H9 (cell line): ENCODE results near the gene PAPOLG. TPM values are rescaled to one million over a fixed set of nuclear protein-coding genes. Genes with fewer than 3 reads are reported as not detected.

ENCODE experiments used
- DNase-seq: peaks from one replicate; pipeline ENCODE4 v3.0.0-alpha.2; 2017
- H2AFZ ChIP-seq: one replicate; pipeline ENCODE4 v1.6.1; 2013; ENCODE audit warnings: mild to moderate bottlenecking, low read length, control low read depth, moderate library complexity
- H2AK5ac ChIP-seq: 2 replicates; pipeline ENCODE4 v1.6.1; 2013; ENCODE audit warnings: low read length, control low read depth, mixed read lengths; ENCODE audit not compliant: insufficient read length
- H2BK120ac ChIP-seq: one replicate; pipeline ENCODE4 v1.6.1; 2013; ENCODE audit warnings: low read depth, mild to moderate bottlenecking, low read length, control low read depth, inconsistent platforms; ENCODE audit not compliant: poor library complexity, severe bottlenecking
- H2BK12ac ChIP-seq: 2 replicates; pipeline ENCODE4 v1.6.1; 2013; ENCODE audit warnings: low read length, control low read depth, mixed read lengths, low read depth; ENCODE audit not compliant: insufficient read length
- H2BK15ac ChIP-seq: 2 replicates; pipeline ENCODE4 v1.6.1; 2013; ENCODE audit warnings: low read depth, low read length, control low read depth
- H2BK20ac ChIP-seq: one replicate; pipeline ENCODE4 v1.6.1; 2013; ENCODE audit warnings: low read depth, mild to moderate bottlenecking, low read length, control low read depth, inconsistent platforms; ENCODE audit not compliant: poor library complexity, severe bottlenecking
- H2BK5ac ChIP-seq: 2 replicates; pipeline ENCODE4 v1.6.1; 2013; ENCODE audit warnings: low read length, control low read depth, mixed read lengths; ENCODE audit not compliant: insufficient read length
- H3K14ac ChIP-seq: 2 replicates; pipeline ENCODE4 v1.6.1; 2013; ENCODE audit warnings: low read length, control low read depth; ENCODE audit not compliant: insufficient read depth
- H3K18ac ChIP-seq: 2 replicates; pipeline ENCODE4 v1.6.1; 2013; ENCODE audit warnings: low read depth, mild to moderate bottlenecking, mixed read lengths, low read length, control low read depth; ENCODE audit not compliant: insufficient read length
- H3K23ac ChIP-seq: 2 replicates; pipeline ENCODE4 v1.6.1; 2013; ENCODE audit warnings: low read length, control low read depth, mixed read lengths, low read depth; ENCODE audit not compliant: insufficient read length
- H3K23me2 ChIP-seq: 2 replicates; pipeline ENCODE4 v1.6.1; 2013; ENCODE audit warnings: low read depth, mild to moderate bottlenecking, mixed read lengths, low read length, control low read depth; ENCODE audit not compliant: insufficient read length, poor library complexity, severe bottlenecking
- H3K27ac ChIP-seq: 2 replicates; pipeline ENCODE4 v1.5.1; 2013; ENCODE audit warnings: low read length, control low read depth, mixed read lengths, low read depth; ENCODE audit not compliant: insufficient read length
- H3K27me3 ChIP-seq: 2 replicates; pipeline ENCODE4 v1.6.1; 2013; ENCODE audit warnings: low read length, control low read depth, inconsistent platforms; ENCODE audit not compliant: insufficient read depth
- H3K4ac ChIP-seq: 2 replicates; pipeline ENCODE4 v1.6.1; 2013; ENCODE audit warnings: low read depth, mild to moderate bottlenecking, control low read depth, inconsistent platforms, low read length, moderate library complexity
- H3K4me1 ChIP-seq: 2 replicates; pipeline ENCODE4 v1.6.1; 2013; ENCODE audit warnings: low read length, control low read depth, inconsistent platforms; ENCODE audit not compliant: insufficient read depth
- H3K4me2 ChIP-seq: 2 replicates; pipeline ENCODE4 v1.6.1; 2013; ENCODE audit warnings: low read length, control low read depth, mixed read lengths; ENCODE audit not compliant: insufficient read length, insufficient read depth
- H3K56ac ChIP-seq: 2 replicates; pipeline ENCODE4 v1.6.1; 2013; ENCODE audit warnings: low read depth, mild to moderate bottlenecking, mixed read lengths, low read length, control low read depth; ENCODE audit not compliant: insufficient read length
- H3K79me1 ChIP-seq: 2 replicates; pipeline ENCODE4 v1.6.1; 2013; ENCODE audit warnings: low read depth, mild to moderate bottlenecking, moderate library complexity, low read length, control low read depth, inconsistent platforms; ENCODE audit not compliant: insufficient read depth, poor library complexity, severe bottlenecking
- H3K79me2 ChIP-seq: 2 replicates; pipeline ENCODE4 v1.6.1; 2013; ENCODE audit warnings: low read length, control low read depth, inconsistent platforms; ENCODE audit not compliant: insufficient read depth
- H3K9ac ChIP-seq: 2 replicates; pipeline ENCODE4 v1.6.1; 2013; ENCODE audit warnings: low read length, control low read depth, mixed read lengths; ENCODE audit not compliant: insufficient read length; ENCODE audit errors: extremely low read depth
- H3K9me3 ChIP-seq: one replicate; pipeline ENCODE4 v1.6.1; 2013; ENCODE audit warnings: low read depth, low read length, inconsistent platforms; ENCODE audit not compliant: control insufficient read depth
- H3T11ph ChIP-seq: one replicate; pipeline ENCODE4 v1.6.1; 2013; ENCODE audit warnings: mild to moderate bottlenecking, low read length, control low read depth, inconsistent platforms
- H4K20me1 ChIP-seq: one replicate; pipeline ENCODE4 v1.6.1; 2013; ENCODE audit not compliant: control insufficient read depth, insufficient read length, insufficient read depth
- H4K5ac ChIP-seq: 2 replicates; pipeline ENCODE4 v1.6.1; 2013; ENCODE audit warnings: low read depth, mild to moderate bottlenecking, mixed read lengths, low read length, control low read depth; ENCODE audit not compliant: insufficient read length
- H4K8ac ChIP-seq: replicated peaks from 2 replicates; pipeline ENCODE4 v1.6.1; 2013; ENCODE audit warnings: low read length, control low read depth, mixed read lengths, low read depth; ENCODE audit not compliant: insufficient read length
- H4K91ac ChIP-seq: 2 replicates; pipeline ENCODE4 v1.6.1; 2013; ENCODE audit warnings: low read depth, mild to moderate bottlenecking, moderate library complexity, mixed read lengths, low read length, control low read depth; ENCODE audit not compliant: insufficient read length
- H3K27ac Mint-ChIP-seq, 3 experiments: 2 replicates in 2 of 3; 3 replicates in 1 of 3; pipeline ENCODE4 v1.8.0; 2020 to 2021; ENCODE audit warnings: mixed read lengths in 3 of 3, mild to moderate bottlenecking in 1 of 3, moderate library complexity in 1 of 3
- H3K27me3 Mint-ChIP-seq: 2 replicates; pipeline ENCODE4 v1.8.0; 2021; ENCODE audit warnings: low read depth, mild to moderate bottlenecking, moderate library complexity, mixed read lengths
- H3K36me3 Mint-ChIP-seq, 3 experiments: 2 replicates in 2 of 3; 3 replicates in 1 of 3; pipeline ENCODE4 v1.8.0; 2020 to 2021; ENCODE audit warnings: low read depth in 3 of 3, mixed read lengths in 3 of 3; ENCODE audit not compliant: insufficient read depth in 1 of 3
- H3K4me1 Mint-ChIP-seq, 2 experiments: 2 replicates each; pipeline ENCODE4 v1.8.0; 2020; ENCODE audit warnings: mixed read lengths in 2 of 2
- H3K4me3 Mint-ChIP-seq, 2 experiments: 2 replicates in 1 of 2; 3 replicates in 1 of 2; pipeline ENCODE4 v1.8.0; 2020 to 2021; ENCODE audit warnings: mild to moderate bottlenecking in 2 of 2, mixed read lengths in 2 of 2, moderate library complexity in 1 of 2
- H3K9me3 Mint-ChIP-seq, 2 experiments: 2 replicates in 1 of 2; 3 replicates in 1 of 2; pipeline ENCODE4 v1.8.0; 2020; ENCODE audit warnings: mild to moderate bottlenecking in 2 of 2, mixed read lengths in 2 of 2, moderate library complexity in 1 of 2
- CTCF ChIP-seq: fragments of 200-600 bp; sonication (generic); conservative IDR thresholded peaks from 3 replicates; pipeline ENCODE4 v1.8.0; 2021; ENCODE audit warnings: antibody characterized with exemption, mild to moderate bottlenecking
- WGBS: extraction: QIAGEN DNeasy Blood & Tissue Kit; methylation state at CpG from one replicate; pipeline ENCODE4 v1.1.7; 2013; ENCODE audit warnings: missing lambda C conversion rate, low lambda C conversion rate, mixed read lengths; ENCODE audit not compliant: insufficient read length; ENCODE audit errors: extremely low coverage; 5-methylcytosine and 5-hydroxymethylcytosine counted together
- total RNA-seq: library from RNA; stranded (reverse); gene quantifications from 2 replicates; pipeline ENCODE4 v1.2.1, GENCODE V29; 2021

Gene PAPOLG
- total RNA-seq, 1 experiment from 2014 or later = 19.2 TPM

DNA sequence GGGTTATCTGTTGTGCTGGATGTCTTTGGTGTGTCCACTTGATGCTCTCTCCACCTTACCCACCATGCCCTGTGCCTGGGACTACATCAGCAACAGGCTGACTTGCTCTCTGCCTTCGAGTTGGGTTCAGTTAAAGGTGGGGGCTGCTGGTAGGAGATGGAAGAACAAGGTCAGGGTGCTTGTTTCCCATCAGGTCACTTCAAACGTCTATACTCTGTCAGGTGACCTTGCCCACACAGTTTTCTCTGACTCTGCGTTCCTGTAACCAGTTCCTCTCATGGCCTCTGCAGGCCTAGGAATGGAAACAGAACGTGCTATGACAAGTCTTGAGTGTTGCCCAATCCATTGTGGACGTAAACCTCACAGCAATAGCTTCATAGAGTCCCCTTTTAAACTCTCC is 38.4 kb upstream of the PAPOLG start:
- Histone ChIP-seq H2AFZ (no peak overlapping the region), H3K79me2 (no peaks in the 10 kb centered on the region), H3K14ac (no peak overlapping the region), H3K4ac (no peak overlapping the region), H2BK20ac (no peak overlapping the region), H4K91ac (no peak overlapping the region), H4K8ac (no peak overlapping the region), H3T11ph (no peak overlapping the region), H2BK15ac (no peak overlapping the region), H4K20me1 (no peaks in the 10 kb centered on the region), H3K9me3 (no peaks in the 10 kb centered on the region), H2BK5ac (no peak overlapping the region), H3K23ac (no peak overlapping the region), H3K18ac (no peak overlapping the region), H3K4me1 (no peaks in the 10 kb centered on the region), H3K79me1 (no peaks in the 10 kb centered on the region), H2AK5ac (no peak overlapping the region), H2BK120ac (no peak overlapping the region), H2BK12ac (no peak overlapping the region), H3K4me2 (no peak overlapping the region), H3K56ac (no peak overlapping the region), H3K27me3 (no peaks in the 10 kb centered on the region), H3K27ac (no peak overlapping the region), H3K23me2 (no peaks in the 10 kb centered on the region), H4K5ac (no peak overlapping the region), H3K9ac (no peak overlapping the region)
- Mint-ChIP-seq H3K36me3 (no peaks in the 10 kb centered on the region), H3K4me3 (no peak overlapping the region), H3K27me3 (no peaks in the 10 kb centered on the region), H3K9me3 (no peaks in the 10 kb centered on the region; a peak in 1 of 5 replicates), H3K27ac (no peak overlapping the region), H3K4me1 (no peaks in the 10 kb centered on the region)
- WGBS = no CpG with 5 or more reads among the region's 5 CpGs
- no peak for DNase-seq
- no peak for TF ChIP-seq CTCF
